ENCODE measurements around the gene MAPKAP1. TPM values are rescaled to one million over a fixed set of nuclear protein-coding genes. Genes with fewer than 3 reads are reported as not detected.
A peak's percentile ranks its signal among the peaks of the same experiment; 100 is the strongest.

MAPKAP1 gene
- polyA plus RNA-seq, 4 donors, result 38.4 to 57.4 (median 43.6) TPM

- 74 to 94% (median 87%) methylated on average over 5 of the region's 5 CpGs for WGBS, 3 donors
- H3K27me3 ChIP-seq (ENCODE audit: control insufficient read depth in 3 of 3, insufficient read depth in 3 of 3, low read length in 3 of 3), result no peaks in the 10 kb centered on the region
- H3K27ac ChIP-seq (ENCODE audit: low read depth in 1 of 3, low read length in 2 of 3), result peak overlapping the region in 1 of 3 donors; percentile 1
- H3K4me1 ChIP-seq (ENCODE audit: control insufficient read depth in 3 of 3, insufficient read depth in 2 of 3, low read depth in 1 of 3, low read length in 2 of 3), result peaks cover 0 to 3% (median 0%) of the 10 kb centered on the region in 3 donors
- no peak for FAIRE-seq
- H3K36me3 ChIP-seq (ENCODE audit: control insufficient read depth in 3 of 3, insufficient read depth in 2 of 3, low read depth in 1 of 3, low read length in 3 of 3), result peaks cover 3 to 30% (median 6%) of the 10 kb centered on the region in 3 donors
- H3K4me3 ChIP-seq (ENCODE audit: low read depth in 1 of 3, low read length in 3 of 3), result no peak overlapping the region
- DNase-seq, result no peak
- H3K9me3 ChIP-seq (ENCODE audit: control insufficient read depth in 2 of 2, insufficient read depth in 1 of 2, low read depth in 1 of 2, low read length in 1 of 2), result no peaks in the 10 kb centered on the region
Observed at GRCh38 chr9:125466411-125466810, 240.6 kb downstream of the MAPKAP1 start.

GRCh38 chr9:125464591-125465385 is 242.2 kb downstream of the MAPKAP1 start:
- peaks cover 2 to 28% (median 5%) of the 10 kb centered on the region in 3 donors for H3K36me3 ChIP-seq (ENCODE audit: control insufficient read depth in 3 of 3, insufficient read depth in 2 of 3, low read depth in 1 of 3, low read length in 3 of 3)
- FAIRE-seq (no peak), DNase-seq (no peak)
- peaks cover 0 to 3% (median 0%) of the 10 kb centered on the region in 3 donors for H3K4me1 ChIP-seq (ENCODE audit: control insufficient read depth in 3 of 3, insufficient read depth in 2 of 3, low read depth in 1 of 3, low read length in 2 of 3)
- H3K9me3 ChIP-seq (ENCODE audit: control insufficient read depth in 2 of 2, insufficient read depth in 1 of 2, low read depth in 1 of 2, low read length in 1 of 2), result no peaks in the 10 kb centered on the region
- no peak overlapping the region for H3K27ac ChIP-seq (ENCODE audit: low read depth in 1 of 3, low read length in 2 of 3)
- no peak overlapping the region for H3K4me3 ChIP-seq (ENCODE audit: low read depth in 1 of 3, low read length in 3 of 3)
- no peaks in the 10 kb centered on the region for H3K27me3 ChIP-seq (ENCODE audit: control insufficient read depth in 3 of 3, insufficient read depth in 3 of 3, low read length in 3 of 3)
- WGBS, 3 donors, result 76 to 96% (median 93%) methylated on average over 12 of the region's 12 CpGs

- Histone ChIP-seq H3K27me3 (ENCODE audit: control insufficient read depth in 3 of 3, insufficient read depth in 3 of 3, low read length in 3 of 3) (no peaks in the 10 kb centered on the region), H3K4me3 (ENCODE audit: low read depth in 1 of 3, low read length in 3 of 3) (no peak overlapping the region), H3K27ac (ENCODE audit: low read depth in 1 of 3, low read length in 2 of 3) (no peak overlapping the region), H3K4me1 (ENCODE audit: control insufficient read depth in 3 of 3, insufficient read depth in 2 of 3, low read depth in 1 of 3, low read length in 2 of 3) (peaks cover 0 to 3% (median 0%) of the 10 kb centered on the region in 3 donors), H3K9me3 (ENCODE audit: control insufficient read depth in 2 of 2, insufficient read depth in 1 of 2, low read depth in 1 of 2, low read length in 1 of 2) (no peaks in the 10 kb centered on the region), H3K36me3 (ENCODE audit: control insufficient read depth in 3 of 3, insufficient read depth in 2 of 3, low read depth in 1 of 3, low read length in 3 of 3) (peaks cover 2 to 28% (median 5%) of the 10 kb centered on the region in 3 donors)
- DNase-seq (no peak), FAIRE-seq (no peak)
- WGBS, 3 donors, result 98 to 100% (median 98%) methylated on average over 2 of the region's 2 CpGs
Observed at GRCh38 chr9:125463926-125464325, 243.1 kb downstream of the MAPKAP1 start.

DNA sequence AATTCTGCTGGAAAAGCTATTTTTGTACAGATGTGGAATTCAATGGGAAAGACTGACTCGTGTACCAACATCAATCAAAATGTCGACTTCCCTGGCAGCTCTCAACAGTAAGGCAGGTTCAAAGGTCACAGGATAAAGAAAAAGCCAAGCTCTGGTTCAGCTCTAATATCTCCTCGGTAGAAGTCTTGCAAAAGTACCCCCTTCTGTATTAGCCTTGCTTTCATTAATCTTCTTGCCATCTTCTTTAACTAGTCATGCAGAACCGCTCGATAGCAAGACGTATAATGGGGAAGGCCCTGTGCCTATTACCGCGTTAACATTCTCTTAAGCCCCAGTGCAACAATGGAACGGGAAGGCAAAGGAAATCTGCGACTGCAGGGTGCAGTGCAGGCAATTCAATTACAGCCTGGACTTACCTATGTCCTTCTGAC is 244.1 kb downstream of the MAPKAP1 start:
- peak; percentile 32 to 62 for DNase-seq
- H3K9me3 ChIP-seq (ENCODE audit: control insufficient read depth in 2 of 2, insufficient read depth in 1 of 2, low read depth in 1 of 2, low read length in 1 of 2), result peaks cover 0 to under 1% of the 10 kb centered on the region in 2 donors
- WGBS, 3 donors, result 58 to 74% (median 67%) methylated on average over 10 of the region's 10 CpGs
- H3K4me1 ChIP-seq (ENCODE audit: control insufficient read depth in 3 of 3, insufficient read depth in 2 of 3, low read depth in 1 of 3, low read length in 2 of 3), result peaks cover 0 to 3% (median 0%) of the 10 kb centered on the region in 3 donors
- no peak for FAIRE-seq
- H3K27ac ChIP-seq (ENCODE audit: low read depth in 1 of 3, low read length in 2 of 3), result no peak overlapping the region
- no peaks in the 10 kb centered on the region for H3K27me3 ChIP-seq (ENCODE audit: control insufficient read depth in 3 of 3, insufficient read depth in 3 of 3, low read length in 3 of 3)
- H3K4me3 ChIP-seq (ENCODE audit: low read depth in 1 of 3, low read length in 3 of 3), result no peak overlapping the region
- H3K36me3 ChIP-seq (ENCODE audit: control insufficient read depth in 3 of 3, insufficient read depth in 2 of 3, low read depth in 1 of 3, low read length in 3 of 3), result peaks cover 2 to 25% (median 5%) of the 10 kb centered on the region in 3 donors

DNA sequence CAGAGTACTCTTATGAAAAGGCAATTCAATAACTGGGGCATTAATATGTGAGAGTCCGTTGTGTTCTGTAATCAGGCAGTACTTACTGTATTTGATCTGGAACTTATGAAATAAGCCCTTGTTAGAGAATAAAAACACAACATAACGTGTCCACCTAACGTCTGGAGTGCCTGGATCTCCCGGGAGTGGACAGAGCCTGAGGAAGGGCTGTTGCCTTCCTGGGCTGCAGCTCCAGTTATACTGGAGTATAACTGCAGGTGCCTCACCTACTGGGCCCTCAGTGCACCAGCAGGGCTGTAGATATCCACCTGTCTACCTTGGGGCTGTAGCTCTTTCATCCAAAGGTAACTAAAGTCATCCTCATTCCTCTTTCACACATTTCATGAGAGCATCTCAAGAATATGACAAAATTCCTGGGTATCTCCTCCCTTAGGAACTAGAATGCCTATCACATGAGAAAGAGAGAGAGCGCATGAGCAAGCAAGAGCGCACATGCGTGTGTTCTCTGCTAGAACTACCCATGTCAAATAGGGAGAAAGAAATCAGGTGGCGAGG is 245.3 kb downstream of the MAPKAP1 start:
- FAIRE-seq (no peak), DNase-seq (no peak)
- Histone ChIP-seq H3K27ac (ENCODE audit: low read depth in 1 of 3, low read length in 2 of 3) (no peak overlapping the region), H3K9me3 (ENCODE audit: control insufficient read depth in 2 of 2, insufficient read depth in 1 of 2, low read depth in 1 of 2, low read length in 1 of 2) (peaks cover 0 to 8% of the 10 kb centered on the region in 2 donors), H3K4me1 (ENCODE audit: control insufficient read depth in 3 of 3, insufficient read depth in 2 of 3, low read depth in 1 of 3, low read length in 2 of 3) (peaks cover 0 to 3% (median 0%) of the 10 kb centered on the region in 3 donors), H3K4me3 (ENCODE audit: low read depth in 1 of 3, low read length in 3 of 3) (no peak overlapping the region), H3K36me3 (ENCODE audit: control insufficient read depth in 3 of 3, insufficient read depth in 2 of 3, low read depth in 1 of 3, low read length in 3 of 3) (peaks cover 2 to 19% (median 2%) of the 10 kb centered on the region in 3 donors), H3K27me3 (ENCODE audit: control insufficient read depth in 3 of 3, insufficient read depth in 3 of 3, low read length in 3 of 3) (no peaks in the 10 kb centered on the region)
- 92 to 94% (median 93%) methylated on average over 8 of the region's 8 CpGs for WGBS, 3 donors

DNA sequence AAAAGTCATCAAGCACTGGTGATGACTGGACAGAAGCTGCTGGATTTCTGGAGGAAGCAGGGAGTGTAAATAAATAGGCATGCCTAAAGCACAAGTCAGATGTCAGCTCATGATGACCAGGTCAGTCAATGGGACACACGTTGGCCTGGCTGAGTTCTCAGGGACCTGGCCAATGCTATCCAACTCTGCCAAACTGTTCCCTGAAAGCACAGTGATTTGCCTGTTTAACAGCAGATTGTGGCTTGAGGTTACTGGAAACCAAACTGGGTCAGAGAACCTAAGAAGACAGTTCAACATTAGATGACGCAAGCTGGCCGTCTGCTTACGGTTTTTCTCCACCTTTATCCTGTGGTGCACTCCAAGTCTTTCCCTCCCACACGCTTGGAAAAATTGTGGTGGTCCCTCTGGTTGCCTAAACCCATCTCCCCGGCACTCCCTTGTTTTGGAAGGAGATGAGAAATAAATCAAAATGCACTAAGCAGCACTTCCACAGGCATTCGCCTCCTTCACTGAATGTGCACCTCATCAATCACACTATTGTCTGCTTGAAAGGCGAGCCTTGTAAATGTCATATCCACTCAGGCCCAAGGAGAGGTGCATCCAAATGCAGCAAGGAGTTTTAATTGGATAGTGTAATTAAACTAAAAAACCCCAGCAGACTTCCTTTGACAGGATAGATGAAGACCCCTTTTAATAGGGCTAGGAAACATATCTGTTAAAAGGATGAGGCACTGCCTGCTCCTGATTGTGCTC is 245.9 kb downstream of the MAPKAP1 start:
- no peak for FAIRE-seq
- WGBS, 3 donors, result 79 to 93% (median 89%) methylated on average over 8 of the region's 8 CpGs

DNA sequence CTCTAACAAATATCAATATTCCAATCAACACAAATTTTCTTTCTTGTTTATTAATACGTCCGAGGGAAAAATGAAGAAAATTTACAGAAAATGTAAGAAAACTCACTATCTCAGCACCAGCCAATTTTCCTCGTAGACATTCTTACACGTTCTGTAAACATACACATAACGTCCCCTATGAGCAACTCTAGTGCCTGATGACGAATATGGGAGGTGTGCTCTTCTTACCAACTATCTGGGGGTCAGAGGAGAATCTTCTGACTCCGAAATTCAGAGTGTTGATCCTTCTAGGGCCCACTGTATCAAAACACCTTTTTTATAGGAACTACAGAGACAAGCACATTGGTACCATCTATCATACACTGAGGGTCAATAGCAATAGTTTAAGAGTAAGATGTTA is 246.7 kb downstream of the MAPKAP1 start:
- peaks cover 0 to 3% (median 0%) of the 10 kb centered on the region in 3 donors for H3K4me1 ChIP-seq (ENCODE audit: control insufficient read depth in 3 of 3, insufficient read depth in 2 of 3, low read depth in 1 of 3, low read length in 2 of 3)

More for the DNA sequence above, 245.9 kb downstream of the MAPKAP1 start:
- Histone ChIP-seq H3K4me1 (ENCODE audit: control insufficient read depth in 3 of 3, insufficient read depth in 2 of 3, low read depth in 1 of 3, low read length in 2 of 3) (peaks cover 0 to 3% (median 0%) of the 10 kb centered on the region in 3 donors), H3K36me3 (ENCODE audit: control insufficient read depth in 3 of 3, insufficient read depth in 2 of 3, low read depth in 1 of 3, low read length in 3 of 3) (peaks cover 2 to 17% (median 2%) of the 10 kb centered on the region in 3 donors), H3K27ac (ENCODE audit: low read depth in 1 of 3, low read length in 2 of 3) (no peak overlapping the region), H3K27me3 (ENCODE audit: control insufficient read depth in 3 of 3, insufficient read depth in 3 of 3, low read length in 3 of 3) (no peaks in the 10 kb centered on the region), H3K9me3 (ENCODE audit: control insufficient read depth in 2 of 2, insufficient read depth in 1 of 2, low read depth in 1 of 2, low read length in 1 of 2) (peaks cover 0 to 13% of the 10 kb centered on the region in 2 donors), H3K4me3 (ENCODE audit: low read depth in 1 of 3, low read length in 3 of 3) (no peak overlapping the region)
- DNase-seq, result no peak

DNA sequence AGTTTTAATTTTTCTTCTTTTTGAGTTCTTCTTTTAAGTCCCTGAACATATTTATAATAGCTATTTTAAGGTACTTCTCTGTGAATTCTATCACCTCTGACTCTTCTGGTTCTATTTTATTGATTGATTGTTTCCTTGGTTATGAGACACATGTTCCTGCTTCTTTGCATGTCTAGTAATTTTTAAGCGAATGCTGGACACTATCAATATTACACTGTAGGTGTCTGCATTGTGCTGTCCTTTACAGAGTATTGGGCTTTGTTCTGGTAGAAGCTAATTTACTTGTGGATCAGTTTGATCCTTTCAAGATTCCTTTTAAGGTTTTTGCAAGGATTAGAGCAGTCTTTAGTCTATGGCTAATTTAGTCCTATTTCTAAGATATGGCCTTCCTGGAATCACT is 249.7 kb downstream of the MAPKAP1 start:
- peaks cover 0 to 16% of the 10 kb centered on the region in 2 donors for H3K9me3 ChIP-seq (ENCODE audit: control insufficient read depth in 2 of 2, insufficient read depth in 1 of 2, low read depth in 1 of 2, low read length in 1 of 2)
- no peak for FAIRE-seq
- DNase-seq, result no peak
- no peak overlapping the region for H3K27ac ChIP-seq (ENCODE audit: low read depth in 1 of 3, low read length in 2 of 3)
- peaks cover under 1 to 16% (median 2%) of the 10 kb centered on the region in 3 donors for H3K36me3 ChIP-seq (ENCODE audit: control insufficient read depth in 3 of 3, insufficient read depth in 2 of 3, low read depth in 1 of 3, low read length in 3 of 3)
- 96 to 100% (median 96%) methylated on average over 1 of the region's 1 CpG for WGBS, 3 donors
- no peaks in the 10 kb centered on the region for H3K4me1 ChIP-seq (ENCODE audit: control insufficient read depth in 3 of 3, insufficient read depth in 2 of 3, low read depth in 1 of 3, low read length in 2 of 3)
- no peak overlapping the region for H3K4me3 ChIP-seq (ENCODE audit: low read depth in 1 of 3, low read length in 3 of 3)
- H3K27me3 ChIP-seq (ENCODE audit: control insufficient read depth in 3 of 3, insufficient read depth in 3 of 3, low read length in 3 of 3), result no peaks in the 10 kb centered on the region

More for the DNA sequence above, 246.7 kb downstream of the MAPKAP1 start:
- DNase-seq, result no peak
- no peak overlapping the region for H3K4me3 ChIP-seq (ENCODE audit: low read depth in 1 of 3, low read length in 3 of 3)
- H3K36me3 ChIP-seq (ENCODE audit: control insufficient read depth in 3 of 3, insufficient read depth in 2 of 3, low read depth in 1 of 3, low read length in 3 of 3), result peaks cover 2 to 14% (median 2%) of the 10 kb centered on the region in 3 donors
- peaks cover 0 to 16% of the 10 kb centered on the region in 2 donors for H3K9me3 ChIP-seq (ENCODE audit: control insufficient read depth in 2 of 2, insufficient read depth in 1 of 2, low read depth in 1 of 2, low read length in 1 of 2)
- no peak for FAIRE-seq
- no peaks in the 10 kb centered on the region for H3K27me3 ChIP-seq (ENCODE audit: control insufficient read depth in 3 of 3, insufficient read depth in 3 of 3, low read length in 3 of 3)
- 86 to 98% (median 96%) methylated on average over 7 of the region's 7 CpGs for WGBS, 3 donors
- H3K27ac ChIP-seq (ENCODE audit: low read depth in 1 of 3, low read length in 2 of 3), result peak overlapping the region in 1 of 3 donors; percentile 38

Measured in small intestine (tissue), 7 donors.